H9 (cell line): Measurements from ENCODE around the gene FOSL2. TPM values are rescaled to one million over a fixed set of nuclear protein-coding genes. Genes with fewer than 3 reads are reported as not detected.

Source experiments
- DNase-seq: peaks from one replicate; pipeline ENCODE4 v3.0.0-alpha.2; 2017
- H2AFZ ChIP-seq: one replicate; pipeline ENCODE4 v1.6.1; 2013; ENCODE audit warnings: mild to moderate bottlenecking, low read length, control low read depth, moderate library complexity
- H2AK5ac ChIP-seq: 2 replicates; pipeline ENCODE4 v1.6.1; 2013; ENCODE audit warnings: low read length, control low read depth, mixed read lengths; ENCODE audit not compliant: insufficient read length
- H2BK120ac ChIP-seq: one replicate; pipeline ENCODE4 v1.6.1; 2013; ENCODE audit warnings: low read depth, mild to moderate bottlenecking, low read length, control low read depth, inconsistent platforms; ENCODE audit not compliant: poor library complexity, severe bottlenecking
- H2BK12ac ChIP-seq: 2 replicates; pipeline ENCODE4 v1.6.1; 2013; ENCODE audit warnings: low read length, control low read depth, mixed read lengths, low read depth; ENCODE audit not compliant: insufficient read length
- H2BK15ac ChIP-seq: 2 replicates; pipeline ENCODE4 v1.6.1; 2013; ENCODE audit warnings: low read depth, low read length, control low read depth
- H2BK20ac ChIP-seq: one replicate; pipeline ENCODE4 v1.6.1; 2013; ENCODE audit warnings: low read depth, mild to moderate bottlenecking, low read length, control low read depth, inconsistent platforms; ENCODE audit not compliant: poor library complexity, severe bottlenecking
- H2BK5ac ChIP-seq: 2 replicates; pipeline ENCODE4 v1.6.1; 2013; ENCODE audit warnings: low read length, control low read depth, mixed read lengths; ENCODE audit not compliant: insufficient read length
- H3K14ac ChIP-seq: 2 replicates; pipeline ENCODE4 v1.6.1; 2013; ENCODE audit warnings: low read length, control low read depth; ENCODE audit not compliant: insufficient read depth
- H3K18ac ChIP-seq: 2 replicates; pipeline ENCODE4 v1.6.1; 2013; ENCODE audit warnings: low read depth, mild to moderate bottlenecking, mixed read lengths, low read length, control low read depth; ENCODE audit not compliant: insufficient read length
- H3K23ac ChIP-seq: 2 replicates; pipeline ENCODE4 v1.6.1; 2013; ENCODE audit warnings: low read length, control low read depth, mixed read lengths, low read depth; ENCODE audit not compliant: insufficient read length
- H3K23me2 ChIP-seq: 2 replicates; pipeline ENCODE4 v1.6.1; 2013; ENCODE audit warnings: low read depth, mild to moderate bottlenecking, mixed read lengths, low read length, control low read depth; ENCODE audit not compliant: insufficient read length, poor library complexity, severe bottlenecking
- H3K27ac ChIP-seq: 2 replicates; pipeline ENCODE4 v1.5.1; 2013; ENCODE audit warnings: low read length, control low read depth, mixed read lengths, low read depth; ENCODE audit not compliant: insufficient read length
- H3K27me3 ChIP-seq: 2 replicates; pipeline ENCODE4 v1.6.1; 2013; ENCODE audit warnings: low read length, control low read depth, inconsistent platforms; ENCODE audit not compliant: insufficient read depth
- H3K4ac ChIP-seq: 2 replicates; pipeline ENCODE4 v1.6.1; 2013; ENCODE audit warnings: low read depth, mild to moderate bottlenecking, control low read depth, inconsistent platforms, low read length, moderate library complexity
- H3K4me1 ChIP-seq: 2 replicates; pipeline ENCODE4 v1.6.1; 2013; ENCODE audit warnings: low read length, control low read depth, inconsistent platforms; ENCODE audit not compliant: insufficient read depth
- H3K4me2 ChIP-seq: 2 replicates; pipeline ENCODE4 v1.6.1; 2013; ENCODE audit warnings: low read length, control low read depth, mixed read lengths; ENCODE audit not compliant: insufficient read length, insufficient read depth
- H3K56ac ChIP-seq: 2 replicates; pipeline ENCODE4 v1.6.1; 2013; ENCODE audit warnings: low read depth, mild to moderate bottlenecking, mixed read lengths, low read length, control low read depth; ENCODE audit not compliant: insufficient read length
- H3K79me1 ChIP-seq: 2 replicates; pipeline ENCODE4 v1.6.1; 2013; ENCODE audit warnings: low read depth, mild to moderate bottlenecking, moderate library complexity, low read length, control low read depth, inconsistent platforms; ENCODE audit not compliant: insufficient read depth, poor library complexity, severe bottlenecking
- H3K79me2 ChIP-seq: 2 replicates; pipeline ENCODE4 v1.6.1; 2013; ENCODE audit warnings: low read length, control low read depth, inconsistent platforms; ENCODE audit not compliant: insufficient read depth
- H3K9ac ChIP-seq: 2 replicates; pipeline ENCODE4 v1.6.1; 2013; ENCODE audit warnings: low read length, control low read depth, mixed read lengths; ENCODE audit not compliant: insufficient read length; ENCODE audit errors: extremely low read depth
- H3K9me3 ChIP-seq: one replicate; pipeline ENCODE4 v1.6.1; 2013; ENCODE audit warnings: low read depth, low read length, inconsistent platforms; ENCODE audit not compliant: control insufficient read depth
- H3T11ph ChIP-seq: one replicate; pipeline ENCODE4 v1.6.1; 2013; ENCODE audit warnings: mild to moderate bottlenecking, low read length, control low read depth, inconsistent platforms
- H4K20me1 ChIP-seq: one replicate; pipeline ENCODE4 v1.6.1; 2013; ENCODE audit not compliant: control insufficient read depth, insufficient read length, insufficient read depth
- H4K5ac ChIP-seq: 2 replicates; pipeline ENCODE4 v1.6.1; 2013; ENCODE audit warnings: low read depth, mild to moderate bottlenecking, mixed read lengths, low read length, control low read depth; ENCODE audit not compliant: insufficient read length
- H4K8ac ChIP-seq: replicated peaks from 2 replicates; pipeline ENCODE4 v1.6.1; 2013; ENCODE audit warnings: low read length, control low read depth, mixed read lengths, low read depth; ENCODE audit not compliant: insufficient read length
- H4K91ac ChIP-seq: 2 replicates; pipeline ENCODE4 v1.6.1; 2013; ENCODE audit warnings: low read depth, mild to moderate bottlenecking, moderate library complexity, mixed read lengths, low read length, control low read depth; ENCODE audit not compliant: insufficient read length
- H3K27ac Mint-ChIP-seq, 3 experiments: 2 replicates in 2 of 3; 3 replicates in 1 of 3; pipeline ENCODE4 v1.8.0; 2020 to 2021; ENCODE audit warnings: mixed read lengths in 3 of 3, mild to moderate bottlenecking in 1 of 3, moderate library complexity in 1 of 3
- H3K27me3 Mint-ChIP-seq: 2 replicates; pipeline ENCODE4 v1.8.0; 2021; ENCODE audit warnings: low read depth, mild to moderate bottlenecking, moderate library complexity, mixed read lengths
- H3K36me3 Mint-ChIP-seq, 3 experiments: 2 replicates in 2 of 3; 3 replicates in 1 of 3; pipeline ENCODE4 v1.8.0; 2020 to 2021; ENCODE audit warnings: low read depth in 3 of 3, mixed read lengths in 3 of 3; ENCODE audit not compliant: insufficient read depth in 1 of 3
- H3K4me1 Mint-ChIP-seq, 2 experiments: 2 replicates each; pipeline ENCODE4 v1.8.0; 2020; ENCODE audit warnings: mixed read lengths in 2 of 2
- H3K4me3 Mint-ChIP-seq, 2 experiments: 2 replicates in 1 of 2; 3 replicates in 1 of 2; pipeline ENCODE4 v1.8.0; 2020 to 2021; ENCODE audit warnings: mild to moderate bottlenecking in 2 of 2, mixed read lengths in 2 of 2, moderate library complexity in 1 of 2
- H3K9me3 Mint-ChIP-seq, 2 experiments: 2 replicates in 1 of 2; 3 replicates in 1 of 2; pipeline ENCODE4 v1.8.0; 2020; ENCODE audit warnings: mild to moderate bottlenecking in 2 of 2, mixed read lengths in 2 of 2, moderate library complexity in 1 of 2
- WGBS: extraction: QIAGEN DNeasy Blood & Tissue Kit; methylation state at CpG from one replicate; pipeline ENCODE4 v1.1.7; 2013; ENCODE audit warnings: missing lambda C conversion rate, low lambda C conversion rate, mixed read lengths; ENCODE audit not compliant: insufficient read length; ENCODE audit errors: extremely low coverage; 5-methylcytosine and 5-hydroxymethylcytosine counted together
- long read RNA-seq: library from polyadenylated mRNA; unstranded; transcript quantifications from one replicate; pipeline ENCODE4 v2.0.0, GENCODE V29; 2020
- total RNA-seq: library from RNA; stranded (reverse); gene quantifications from 2 replicates; pipeline ENCODE4 v1.2.1, GENCODE V29; 2021
- TF ChIP-seq, protein P1 (sequence below): fragments of 200-600 bp; sonication (generic); conservative IDR thresholded peaks from 3 replicates; pipeline ENCODE4 v1.8.0; 2021; ENCODE audit warnings: antibody characterized with exemption, mild to moderate bottlenecking

The FOSL2 gene
- total RNA-seq, result 7.3 and 7.4 TPM in 2 replicates
- long read RNA-seq, full-length matches to known transcripts, result 4 of 5 reads
- long read RNA-seq, partial matches to known transcripts, result 0 of 5 reads
- long read RNA-seq, other reads (novel, unspliced or antisense), result 1 of 5 reads

- H3K56ac ChIP-seq, result no peak within 1 kb of the TSS
- H2BK120ac ChIP-seq, result no peak within 1 kb of the TSS
- H3K4me3 Mint-ChIP-seq, result peak within 1 kb of the TSS; percentile 78 to 90
- H3K36me3 Mint-ChIP-seq, result no peaks in the 10 kb centered on the region
- H4K20me1 ChIP-seq, result no peaks in the 10 kb centered on the region
- peak within 1 kb of the TSS; percentile 59 for H3K14ac ChIP-seq
- no CpG with 5 or more reads among the region's 93 CpGs for WGBS
- H3K9me3 ChIP-seq, result no peaks in the 10 kb centered on the region
- H3K79me2 ChIP-seq, result no peaks in the 10 kb centered on the region
- H3K27me3 Mint-ChIP-seq, result peaks cover 44% of the 10 kb centered on the region
- no peak within 1 kb of the TSS for H2AFZ ChIP-seq
- H2BK12ac ChIP-seq, result no peak within 1 kb of the TSS
- no peak within 1 kb of the TSS for H4K91ac ChIP-seq
- H2AK5ac ChIP-seq, result no peak within 1 kb of the TSS
- H3K79me1 ChIP-seq, result no peaks in the 10 kb centered on the region
- H3K4me1 ChIP-seq, result peaks cover 8% of the 10 kb centered on the region; the same call in 1 of the 2 replicates
- peak; percentile 96 for DNase-seq
- H4K5ac ChIP-seq, result no peak within 1 kb of the TSS
- TF ChIP-seq, protein P1, sequence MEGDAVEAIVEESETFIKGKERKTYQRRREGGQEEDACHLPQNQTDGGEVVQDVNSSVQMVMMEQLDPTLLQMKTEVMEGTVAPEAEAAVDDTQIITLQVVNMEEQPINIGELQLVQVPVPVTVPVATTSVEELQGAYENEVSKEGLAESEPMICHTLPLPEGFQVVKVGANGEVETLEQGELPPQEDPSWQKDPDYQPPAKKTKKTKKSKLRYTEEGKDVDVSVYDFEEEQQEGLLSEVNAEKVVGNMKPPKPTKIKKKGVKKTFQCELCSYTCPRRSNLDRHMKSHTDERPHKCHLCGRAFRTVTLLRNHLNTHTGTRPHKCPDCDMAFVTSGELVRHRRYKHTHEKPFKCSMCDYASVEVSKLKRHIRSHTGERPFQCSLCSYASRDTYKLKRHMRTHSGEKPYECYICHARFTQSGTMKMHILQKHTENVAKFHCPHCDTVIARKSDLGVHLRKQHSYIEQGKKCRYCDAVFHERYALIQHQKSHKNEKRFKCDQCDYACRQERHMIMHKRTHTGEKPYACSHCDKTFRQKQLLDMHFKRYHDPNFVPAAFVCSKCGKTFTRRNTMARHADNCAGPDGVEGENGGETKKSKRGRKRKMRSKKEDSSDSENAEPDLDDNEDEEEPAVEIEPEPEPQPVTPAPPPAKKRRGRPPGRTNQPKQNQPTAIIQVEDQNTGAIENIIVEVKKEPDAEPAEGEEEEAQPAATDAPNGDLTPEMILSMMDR, result no peak
- no peak within 1 kb of the TSS for H2BK15ac ChIP-seq
- no peak within 1 kb of the TSS for H3K9ac ChIP-seq
- peaks cover 36% of the 10 kb centered on the region; the same call in 1 of the 2 replicates for H3K27me3 ChIP-seq
- H4K8ac ChIP-seq, result no peak within 1 kb of the TSS
- no peak within 1 kb of the TSS for H3T11ph ChIP-seq
- no peak within 1 kb of the TSS for H3K27ac ChIP-seq
- H3K9me3 Mint-ChIP-seq, result no peaks in the 10 kb centered on the region
- H2BK5ac ChIP-seq, result no peak within 1 kb of the TSS
- peaks cover 23% of the 10 kb centered on the region in 2 experiments for H3K4me1 Mint-ChIP-seq
- peak within 1 kb of the TSS; percentile 38 to 98 (median 93); a peak in 6 of 7 replicates for H3K27ac Mint-ChIP-seq
- H3K23me2 ChIP-seq, result peaks cover 28% of the 10 kb centered on the region
- H3K4me2 ChIP-seq, result peak within 1 kb of the TSS; percentile 92
- H3K23ac ChIP-seq, result no peak within 1 kb of the TSS
- peak within 1 kb of the TSS; percentile 22 for H3K18ac ChIP-seq
- no peak within 1 kb of the TSS for H2BK20ac ChIP-seq
- no peak within 1 kb of the TSS for H3K4ac ChIP-seq
Measured at GRCh38 chr2:28392297-28393113, at the start of gene FOSL2. Gene FOSL2 (plus strand): TSS chr2:28392858. CDS start chr2:28393721, 863 bp downstream.
